HG03457 (cell line): ENCODE measurements around the gene NAV1.
"Not testable (repeated sequence)": the region's sequence is repeated elsewhere in the genome, so short reads cannot be mapped to it uniquely, and the experiment has no call there.

ENCODE experiments used
- ATAC-seq: cut with Tn5 transposase; IDR thresholded peaks from one replicate; pipeline ENCODE4 v1.9.1; 2021; ENCODE audit warnings: moderate number of reproducible peaks; ENCODE audit not compliant: unreplicated experiment

Gene NAV1

GRCh38 chr1:201545851-201546492 lies 7.0 kb downstream of the NAV1 start:
- no peak for ATAC-seq

- not testable (repeated sequence) for ATAC-seq
These were observed 10.6 kb downstream of the NAV1 start for GRCh38 chr1:201549522-201549921.

- no peak for ATAC-seq
These were observed 12.2 kb downstream of the NAV1 start for GRCh38 chr1:201551096-201551495.

GRCh38 chr1:201551877-201552731 lies 13.2 kb downstream of the NAV1 start:
- ATAC-seq, result no peak

- ATAC-seq, result no peak
These were observed 14.0 kb downstream of the NAV1 start for GRCh38 chr1:201552941-201553351.

DNA sequence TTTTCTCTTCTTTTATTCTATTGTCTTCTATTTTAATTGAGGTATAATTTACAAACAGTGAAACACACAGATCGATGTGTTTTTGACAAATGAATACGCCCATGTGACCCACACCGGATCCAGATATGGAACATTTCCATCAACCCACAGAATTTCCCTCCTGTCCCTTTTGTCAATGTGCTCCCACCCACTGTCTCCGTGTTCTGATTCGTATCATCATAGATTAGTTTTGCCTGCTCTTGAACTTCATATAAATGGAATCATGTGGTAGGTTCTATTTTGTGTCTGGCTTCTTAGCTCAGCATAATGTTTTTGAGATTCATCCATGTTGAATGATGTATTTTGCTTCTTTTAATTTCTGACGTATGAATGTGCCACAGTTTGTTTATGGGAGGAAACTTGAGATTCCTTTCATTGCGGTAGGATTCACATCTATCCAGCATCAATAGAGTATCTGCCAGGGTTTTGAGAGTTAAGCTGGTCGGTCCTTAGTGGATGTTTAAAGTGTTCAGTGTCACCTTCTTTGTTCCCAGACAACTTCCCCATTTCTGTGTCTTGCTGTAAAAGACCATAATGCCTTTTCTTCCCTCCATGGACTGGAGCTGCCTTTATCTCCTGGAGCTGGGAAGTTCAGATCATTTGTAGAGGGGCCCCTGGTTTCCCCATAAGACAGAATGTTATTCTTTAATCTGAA lies 14.7 kb downstream of the NAV1 start:
- no peak for ATAC-seq

DNA sequence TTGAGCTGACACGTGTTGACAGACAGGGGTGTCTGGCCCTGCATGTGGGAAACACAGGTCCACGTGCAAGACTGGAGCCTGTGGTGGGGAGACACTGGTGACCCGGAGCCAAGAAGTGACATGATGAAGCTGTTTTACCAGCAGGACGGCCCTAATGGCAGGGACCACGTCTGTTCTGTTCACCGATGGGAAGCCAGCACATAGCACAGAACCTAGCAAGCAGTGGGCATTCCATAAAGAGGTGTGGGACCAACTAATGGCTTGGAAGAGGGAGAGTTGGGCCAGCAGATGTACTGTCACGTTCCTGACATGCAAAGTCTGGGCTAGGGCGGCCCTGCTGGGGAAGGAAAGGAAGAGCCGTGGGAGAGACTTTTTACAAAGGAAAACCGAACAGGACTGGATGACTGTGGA lies 15.3 kb downstream of the NAV1 start:
- no peak for ATAC-seq

- ATAC-seq, result no peak
These were observed 16.1 kb downstream of the NAV1 start for GRCh38 chr1:201554789-201555592.

DNA sequence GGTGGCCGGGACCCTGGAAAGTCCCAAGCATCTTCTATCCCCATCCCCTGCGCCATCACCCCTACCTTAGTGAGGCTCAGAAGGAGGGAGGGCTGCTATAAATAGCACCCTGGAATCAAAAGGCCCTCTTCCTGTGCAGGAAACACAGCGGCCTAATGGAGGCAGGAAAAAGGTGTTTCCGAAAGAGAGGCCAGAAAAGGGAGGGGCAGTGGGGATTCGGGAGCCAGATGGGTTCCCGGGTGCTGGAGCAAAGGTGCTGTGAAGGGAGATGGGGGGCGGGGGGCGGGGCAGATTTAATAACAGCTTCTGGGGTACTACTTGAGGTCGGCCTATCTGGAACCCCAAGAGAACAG lies 16.6 kb downstream of the NAV1 start:
- no peak for ATAC-seq

DNA sequence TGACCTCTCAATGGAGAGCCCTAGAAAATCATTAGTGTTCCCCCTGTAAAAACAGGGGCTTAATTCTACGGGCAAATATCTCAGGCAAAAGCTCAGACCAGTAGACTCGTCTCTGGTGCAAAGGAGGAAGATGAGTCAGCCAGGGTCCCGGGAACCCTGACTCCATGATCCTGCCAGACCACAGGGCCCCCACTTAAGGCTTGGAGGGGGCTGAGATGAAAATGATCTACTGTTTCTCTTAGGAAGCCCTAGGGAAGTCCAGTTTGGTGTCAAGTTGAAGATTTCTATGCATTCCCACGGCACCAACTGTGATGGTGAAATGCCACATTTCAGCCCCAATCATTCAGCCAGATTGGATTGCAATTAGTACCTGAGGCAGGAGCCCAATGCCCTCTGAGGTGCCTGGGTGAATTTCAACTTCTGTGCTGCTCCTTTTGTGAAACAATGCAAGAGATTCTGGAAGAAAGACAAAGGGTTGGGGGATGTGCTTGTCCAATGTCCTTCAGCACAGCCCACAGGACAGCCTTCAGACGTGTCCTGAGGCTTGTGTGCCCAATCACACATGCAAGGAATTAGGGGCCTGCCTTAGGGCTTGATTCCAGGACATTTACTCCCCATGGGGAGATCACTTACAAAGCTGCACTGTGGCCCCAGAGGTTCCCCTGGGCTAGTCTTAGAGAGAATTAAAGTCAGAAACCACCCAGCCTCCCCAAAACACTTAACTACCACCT lies 18.1 kb downstream of the NAV1 start:
- no peak for ATAC-seq

DNA sequence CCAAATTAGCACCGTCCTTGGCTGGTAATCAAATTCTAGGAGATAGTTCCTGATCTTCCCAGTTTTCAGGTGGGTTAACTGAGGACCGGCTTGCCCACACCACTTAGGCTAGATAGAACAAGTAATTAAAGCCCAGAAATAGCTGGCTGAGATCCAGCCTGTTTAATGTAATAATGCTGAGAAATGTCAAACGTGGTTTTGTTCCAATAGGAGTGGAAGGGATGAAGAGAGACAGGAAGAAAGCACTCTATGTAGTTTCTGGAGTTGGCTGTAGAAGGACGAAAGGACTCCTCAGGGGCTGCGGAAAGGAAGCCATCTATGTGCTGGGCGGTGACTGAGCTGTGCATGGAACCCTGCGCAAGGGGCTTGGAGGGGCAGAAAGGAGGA lies 18.6 kb downstream of the NAV1 start:
- ATAC-seq, result no peak

DNA sequence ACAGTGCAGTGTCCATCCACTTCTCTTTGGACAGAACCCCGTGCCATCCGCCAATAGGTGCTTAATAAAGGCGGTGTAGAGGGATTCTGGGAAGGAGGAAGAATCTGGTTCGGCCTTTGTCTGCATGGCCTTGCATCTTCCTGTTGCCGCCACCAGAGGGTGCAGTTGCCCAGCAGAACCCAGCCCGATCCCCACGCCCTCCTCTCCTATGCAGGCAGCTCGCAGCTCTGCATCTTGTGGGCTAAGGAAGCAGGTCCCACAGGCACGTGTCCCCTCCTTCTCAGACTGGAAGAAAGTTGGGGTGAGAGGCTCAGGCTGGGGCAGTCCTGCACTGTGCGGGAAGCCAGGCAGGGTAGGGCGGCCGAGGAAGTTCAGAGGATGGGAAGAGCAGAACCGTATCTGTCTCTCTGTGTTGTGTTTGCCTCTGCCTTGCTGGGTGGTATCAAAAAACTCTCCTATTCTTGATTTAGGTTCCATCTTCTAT lies 20.8 kb downstream of the NAV1 start:
- ATAC-seq, result no peak

DNA sequence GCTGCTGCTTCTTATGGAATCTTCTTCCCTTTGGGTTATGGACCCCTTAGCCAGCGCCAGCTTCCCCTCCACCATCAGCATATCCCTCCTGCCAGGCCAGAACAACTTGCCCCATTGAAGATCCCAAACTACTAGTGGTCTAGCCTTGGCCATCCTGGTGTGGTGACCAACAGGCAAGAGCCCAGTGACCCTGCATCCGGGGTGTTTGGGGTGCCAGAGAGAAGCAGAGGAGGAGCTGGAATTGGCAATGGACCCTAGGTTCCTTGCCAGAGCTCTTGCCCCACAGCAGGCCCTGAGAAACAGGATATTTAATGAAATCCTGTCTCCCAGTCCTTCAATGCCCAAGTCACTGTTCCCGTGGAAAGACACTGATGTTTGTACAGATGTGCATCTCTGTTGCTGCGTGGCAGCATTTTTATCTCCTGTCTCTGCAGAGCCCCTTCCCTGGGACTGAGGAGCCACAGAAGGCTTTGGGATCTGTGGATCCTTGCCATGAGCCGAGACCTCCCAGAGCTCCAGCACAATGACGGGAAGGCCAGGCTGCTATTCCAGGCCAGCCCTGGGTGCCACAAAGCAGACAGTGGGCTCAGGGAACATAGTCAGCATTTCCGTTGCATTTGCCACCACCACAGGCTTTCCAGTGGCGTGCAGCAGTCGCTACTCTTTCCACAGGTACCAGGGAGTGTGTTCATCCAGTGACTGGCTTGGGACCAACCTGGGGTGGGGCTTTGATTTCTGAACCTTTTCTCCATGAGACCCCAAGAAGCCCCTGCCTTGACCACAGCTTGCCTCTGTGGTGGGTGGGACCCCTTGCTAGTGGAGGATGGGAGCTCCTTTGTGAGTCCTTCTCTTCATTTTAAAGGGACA lies 21.6 kb downstream of the NAV1 start:
- no peak for ATAC-seq

GRCh38 chr1:201561195-201561564 lies 22.3 kb downstream of the NAV1 start:
- ATAC-seq, result no peak

GRCh38 chr1:201561601-201562000 lies 22.7 kb downstream of the NAV1 start:
- ATAC-seq, result no peak

- ATAC-seq, result no peak
These were observed 23.3 kb downstream of the NAV1 start for GRCh38 chr1:201562257-201562656.

GRCh38 chr1:201562659-201563405 lies 23.9 kb downstream of the NAV1 start:
- no peak for ATAC-seq

DNA sequence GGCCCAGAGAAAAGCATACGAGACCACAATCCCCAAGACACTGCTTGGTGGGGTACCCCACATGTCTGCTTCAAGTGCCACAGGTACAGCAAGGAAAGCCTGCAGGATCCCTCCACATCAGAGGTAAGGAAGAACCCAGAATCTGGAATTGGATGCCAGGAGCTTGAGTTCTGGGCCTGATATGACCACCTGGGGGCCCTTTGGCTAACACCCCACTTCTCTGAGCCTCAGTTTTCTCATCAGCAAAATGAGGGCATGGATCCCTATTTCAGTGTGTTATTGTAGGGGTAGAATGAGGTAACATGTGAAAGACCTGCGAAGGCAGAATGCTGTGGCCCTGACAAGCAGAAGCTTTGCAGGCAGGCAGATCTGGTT lies 24.5 kb downstream of the NAV1 start:
- no peak for ATAC-seq

DNA sequence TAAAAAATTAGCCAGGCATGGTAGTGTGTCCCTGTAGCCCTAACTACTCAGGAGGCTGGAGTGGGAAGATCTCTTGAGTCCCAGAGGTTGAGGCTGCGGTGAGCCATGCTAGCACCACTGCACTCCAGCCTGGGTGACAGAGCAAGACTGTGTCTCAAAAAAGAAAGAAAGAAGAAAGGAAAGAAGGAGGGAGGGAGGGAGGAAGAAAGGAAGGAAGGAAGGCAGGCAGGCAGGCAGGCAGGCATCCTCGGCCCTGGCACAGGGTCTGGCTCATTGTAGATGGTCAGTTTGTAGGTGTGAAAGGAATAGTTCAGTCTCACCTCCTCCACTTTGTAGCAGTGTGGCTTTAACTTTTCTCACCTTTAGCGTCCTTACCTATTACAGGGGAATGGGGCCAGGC lies 25.0 kb downstream of the NAV1 start:
- no peak for ATAC-seq
